Stimulated activated CD8-positive, alpha-beta memory T cell treated with anti-CD3 and anti-CD28 coated beads, Interleukin-4, amount 100 ng/mL, for 1 hour (primary cell): ENCODE measurements around the gene CCDC146.
"Not testable (repeated sequence)": the region's sequence is repeated elsewhere in the genome, so short reads cannot be mapped to it uniquely, and the experiment has no call there.

Experiments
- DNase-seq, 2 donors: peaks; one replicate each; pipeline ENCODE4 v3.0.0-alpha.2; 2020; ENCODE audit warnings: low read depth in 2 of 2, low spot score in 1 of 2

Gene CCDC146

GRCh38 chr7:77244222-77244934 lies 122.0 kb downstream of the CCDC146 start:
- DNase-seq, result no peak

DNA sequence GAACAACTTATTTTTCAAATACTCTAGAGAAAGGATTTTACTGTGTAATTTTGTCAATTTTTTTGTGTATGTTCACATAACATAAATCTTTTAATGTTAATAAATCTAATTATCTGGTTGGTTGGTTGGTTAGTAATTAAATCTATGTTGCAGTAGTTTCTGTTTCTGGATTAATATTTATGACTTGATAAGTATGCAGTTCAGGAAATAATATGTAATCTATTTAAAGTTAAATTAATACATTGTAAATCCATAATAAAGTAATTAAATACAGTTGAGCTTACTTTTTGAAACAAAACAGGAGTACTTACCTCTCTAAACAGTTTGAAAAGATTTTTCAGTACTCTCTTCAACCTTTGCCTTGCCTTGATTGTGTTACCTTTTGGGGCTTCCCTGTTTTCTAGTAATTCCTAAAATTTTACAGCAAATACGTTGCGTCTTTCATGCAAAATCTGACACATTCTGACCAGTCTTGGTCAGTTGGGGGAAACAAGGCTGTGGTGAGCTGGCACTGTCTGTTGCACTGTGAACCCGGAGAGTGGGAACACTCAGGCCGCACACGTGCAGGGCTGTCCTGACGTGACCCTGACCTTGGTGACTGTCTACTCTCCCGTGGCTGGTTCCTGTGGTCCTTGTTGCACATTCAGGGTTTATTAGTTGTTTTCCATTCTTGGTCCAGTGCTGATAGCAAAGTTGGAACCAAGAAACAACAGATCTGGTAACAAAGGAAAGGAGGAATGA lies 122.8 kb downstream of the CCDC146 start:
- no peak for DNase-seq

DNA sequence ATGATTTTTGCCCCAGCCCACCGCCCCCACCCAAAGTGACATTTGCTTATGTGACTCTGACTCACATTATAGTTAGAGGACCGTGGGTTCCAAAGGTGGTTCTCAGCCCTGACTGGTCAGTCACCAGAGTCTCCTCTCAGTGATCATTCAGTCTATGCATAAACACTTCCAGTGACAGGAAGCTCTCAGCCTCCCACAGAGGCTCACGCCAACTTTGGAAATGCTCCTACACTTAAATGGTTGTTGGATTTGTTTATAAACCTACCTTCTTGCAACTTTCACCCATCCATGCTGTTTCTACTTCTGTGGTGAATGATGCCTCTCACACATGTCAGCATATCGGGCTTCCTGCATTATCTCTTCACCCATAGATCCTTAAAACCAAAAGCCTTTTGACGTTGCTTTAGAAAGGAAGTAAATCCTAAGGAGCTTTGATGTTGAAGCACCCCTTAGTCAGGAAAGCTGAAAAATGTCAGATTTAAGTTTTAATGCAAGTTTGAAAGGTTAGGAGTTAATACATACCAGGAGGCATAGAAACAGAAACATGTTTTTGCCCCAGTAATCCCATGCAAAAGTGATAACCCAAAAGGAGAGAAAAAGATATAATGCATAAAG lies 123.7 kb downstream of the CCDC146 start:
- DNase-seq, result no peak

- DNase-seq, result peak; percentile 75 to 77
These were observed 124.9 kb downstream of the CCDC146 start for GRCh38 chr7:77247206-77247850.

GRCh38 chr7:77248154-77248553 lies 125.7 kb downstream of the CCDC146 start:
- no peak for DNase-seq

DNA sequence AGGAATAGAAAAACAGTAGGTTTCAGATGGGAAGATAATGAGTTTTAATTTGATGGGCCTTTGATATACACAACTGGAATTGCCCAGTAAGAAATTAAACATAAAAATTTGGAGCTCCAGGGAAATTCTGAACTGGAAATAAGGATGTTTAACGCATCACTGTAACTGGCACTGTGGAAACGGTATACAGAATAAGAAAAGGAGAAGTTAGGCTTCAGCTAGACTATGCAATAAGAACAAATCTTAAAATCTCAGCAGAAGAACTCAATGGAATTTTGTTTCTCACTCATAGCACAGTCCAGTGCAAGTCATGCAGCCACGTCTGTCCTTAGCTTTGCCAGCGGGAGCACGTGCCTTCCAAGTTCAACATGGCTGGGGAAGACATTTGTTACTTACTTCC lies 130.1 kb downstream of the CCDC146 start:
- DNase-seq, result no peak

- no peak for DNase-seq
These were observed 130.7 kb downstream of the CCDC146 start for GRCh38 chr7:77253151-77253550.

DNA sequence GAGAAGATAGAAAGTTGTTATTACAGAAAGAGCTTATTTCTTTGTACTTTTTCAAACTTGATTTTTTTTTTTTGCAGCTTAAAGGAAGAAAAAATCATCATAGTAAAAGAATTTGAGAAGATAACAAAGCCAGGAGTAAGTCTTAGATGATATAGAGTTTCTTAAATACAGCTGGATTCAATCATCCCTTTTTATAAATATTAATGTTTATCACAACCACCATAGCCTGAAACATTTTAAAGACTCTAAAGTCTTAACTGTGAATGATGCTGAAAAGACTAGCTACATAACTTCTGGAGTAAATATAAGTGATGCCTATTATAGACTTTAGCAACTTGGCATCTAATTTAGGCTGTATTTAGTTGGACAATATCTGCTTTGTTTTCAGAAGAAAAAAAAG lies 132.0 kb downstream of the CCDC146 start:
- no peak for DNase-seq

- DNase-seq, result no peak
These were observed 132.5 kb downstream of the CCDC146 start for GRCh38 chr7:77254915-77255314.

- DNase-seq, result no peak
These were observed 135.6 kb downstream of the CCDC146 start for GRCh38 chr7:77258014-77258413.

- no peak for DNase-seq
These were observed 136.2 kb downstream of the CCDC146 start for GRCh38 chr7:77258593-77258992.

DNA sequence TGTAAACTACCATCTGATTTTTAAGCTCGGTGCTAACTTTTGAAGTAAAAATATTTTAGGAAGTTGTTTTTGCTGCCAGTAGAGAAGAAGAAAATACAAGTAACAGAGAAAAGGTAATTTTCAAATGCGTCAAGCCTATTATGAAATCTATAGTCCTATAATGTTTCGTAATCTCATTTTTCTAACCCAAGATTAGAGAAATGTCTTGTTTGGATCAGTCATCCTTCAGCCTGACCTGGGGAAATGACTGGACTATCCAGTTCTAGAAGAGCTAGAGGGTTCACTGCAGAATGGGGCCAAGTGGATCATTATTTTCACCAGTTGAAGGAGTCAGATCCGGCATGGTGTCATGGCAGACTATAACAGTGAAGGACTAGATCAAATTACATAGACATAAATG lies 139.9 kb downstream of the CCDC146 start:
- no peak for DNase-seq

DNA sequence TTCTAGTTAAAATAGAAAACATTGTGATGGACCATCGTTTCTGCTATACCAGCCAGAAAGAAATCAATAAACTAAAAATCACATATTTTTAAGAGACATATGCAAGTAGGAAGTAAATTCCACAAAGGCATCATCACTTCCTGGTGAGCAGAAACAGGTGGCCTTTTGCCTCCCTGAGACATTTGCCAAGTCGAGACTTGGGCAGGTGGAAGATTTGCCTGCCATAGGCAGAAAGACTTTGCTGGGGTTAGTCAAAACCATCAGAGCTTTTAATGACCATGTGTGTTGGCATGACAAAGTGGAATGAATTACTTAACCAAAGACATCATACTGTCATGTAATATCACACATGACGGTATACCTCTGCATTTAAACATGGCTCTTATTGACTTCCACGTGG lies 143.3 kb downstream of the CCDC146 start:
- DNase-seq, result no peak

- no peak for DNase-seq
These were observed 143.9 kb downstream of the CCDC146 start for GRCh38 chr7:77266291-77266794.

DNA sequence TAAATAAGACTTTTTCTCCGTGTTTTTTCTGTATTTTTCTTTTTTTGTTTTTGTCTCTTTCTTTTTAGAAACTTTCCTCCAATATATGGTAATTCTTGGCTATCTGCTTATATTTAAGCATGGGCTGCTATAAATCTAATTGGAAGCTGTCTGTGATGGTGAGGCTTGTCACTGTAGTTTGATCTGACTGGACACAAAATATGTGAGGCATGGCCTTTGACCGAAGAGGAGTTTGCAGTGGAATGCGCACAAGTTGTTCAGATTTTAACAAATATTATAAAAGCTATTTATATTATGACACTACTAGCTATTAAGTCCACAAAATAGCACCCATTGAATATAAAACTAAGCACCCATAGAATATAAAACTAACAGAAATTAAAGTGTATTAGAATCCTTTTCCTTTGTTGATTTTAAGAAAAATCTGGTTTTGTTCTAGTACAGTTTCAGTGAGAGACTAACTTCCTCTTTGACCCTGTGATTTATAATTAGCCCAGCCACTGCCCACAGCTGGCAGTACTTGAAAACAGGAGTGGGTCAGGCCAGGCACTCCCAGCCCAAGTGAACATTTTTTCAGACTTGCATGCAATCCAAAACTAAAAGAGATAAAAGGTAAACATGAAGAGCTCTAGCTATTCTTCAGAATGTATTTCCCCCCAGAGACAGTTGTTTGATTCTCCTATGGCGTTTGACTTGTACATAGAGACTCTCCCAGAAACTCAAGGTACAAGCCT lies 147.1 kb downstream of the CCDC146 start:
- no peak for DNase-seq

- DNase-seq, result no peak
These were observed 147.7 kb downstream of the CCDC146 start for GRCh38 chr7:77270094-77270480.

GRCh38 chr7:77271766-77272165 lies 149.4 kb downstream of the CCDC146 start:
- no peak for DNase-seq

DNA sequence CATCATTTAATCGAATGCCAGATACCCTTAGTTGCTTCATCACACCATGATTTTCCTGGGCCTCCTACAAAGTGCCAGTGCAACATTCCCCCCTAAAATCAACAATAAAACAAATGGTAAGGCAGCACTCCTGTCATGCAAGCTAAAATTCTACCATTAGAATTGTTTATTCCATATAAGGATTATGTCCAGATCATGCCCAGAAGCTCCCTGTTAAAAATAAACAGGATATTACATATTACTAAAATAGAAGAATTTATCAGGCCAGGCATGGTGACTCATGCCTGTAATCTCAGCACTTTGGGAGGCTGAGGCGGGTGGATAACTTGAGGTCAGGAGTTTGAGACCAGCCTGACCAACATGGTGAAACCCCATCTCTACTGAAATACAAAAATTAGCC lies 153.2 kb downstream of the CCDC146 start:
- not testable (repeated sequence) for DNase-seq

GRCh38 chr7:77276120-77276519 lies 153.7 kb downstream of the CCDC146 start:
- no peak for DNase-seq

DNA sequence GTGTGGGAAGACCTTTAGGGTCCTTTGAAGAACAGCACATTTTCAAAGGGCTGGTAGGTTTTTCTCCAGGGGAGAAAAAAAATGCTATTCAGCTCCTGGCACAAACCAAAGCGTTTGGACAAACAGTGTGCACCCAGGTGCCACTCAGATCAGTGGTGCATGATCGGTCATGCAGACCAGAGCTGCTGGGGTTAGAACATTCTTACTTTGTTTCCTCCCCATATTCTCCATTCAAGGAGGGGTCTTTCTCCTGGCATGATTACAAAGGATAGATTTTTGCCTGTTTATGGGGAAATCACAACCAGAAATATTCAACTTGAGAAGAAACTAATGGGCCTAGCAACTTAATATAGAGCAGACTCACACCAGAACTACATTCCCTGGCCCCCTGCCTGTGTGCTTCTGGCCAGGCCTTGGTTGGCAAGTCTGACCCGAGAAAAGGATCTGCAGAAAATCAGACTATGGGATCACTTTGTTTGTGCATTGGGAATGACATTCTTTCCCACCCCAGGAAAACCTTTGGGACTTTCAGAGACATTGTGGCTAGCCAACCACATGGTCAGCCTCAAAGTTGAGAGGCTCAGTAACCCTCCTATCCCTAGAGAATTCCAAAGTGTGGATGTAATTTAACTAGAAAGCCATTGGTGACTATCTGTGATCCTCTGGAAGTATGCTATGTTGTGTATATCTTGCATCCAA lies 159.5 kb downstream of the CCDC146 start:
- no peak for DNase-seq
